Lower lobe of right lung (tissue), 2 donors: ENCODE results near the gene GPR21. TPM values are rescaled to one million over a fixed set of nuclear protein-coding genes. Genes with fewer than 3 reads are reported as not detected.

ENCODE experiments used
- ATAC-seq, 2 donors: fragments of 200-7000 bp; cut with Tn5 transposase; one replicate each; pipeline ENCODE4 v1.9.1; 2020 to 2022; ENCODE audit warnings: mild to moderate bottlenecking in 2 of 2, moderate library complexity in 2 of 2
- DNase-seq: peaks from one replicate; pipeline ENCODE4 v3.0.0-alpha.2; 2020
- H3K27ac ChIP-seq: fragments of 200-600 bp; one replicate; pipeline ENCODE4 v1.8.0; 2022
- H3K27me3 ChIP-seq: fragments of 200-600 bp; one replicate; pipeline ENCODE4 v1.8.0; 2022; ENCODE audit warnings: low read depth
- H3K36me3 ChIP-seq: fragments of 200-600 bp; one replicate; pipeline ENCODE4 v1.8.0; 2022; ENCODE audit warnings: mild to moderate bottlenecking
- H3K4me1 ChIP-seq: fragments of 200-600 bp; one replicate; pipeline ENCODE4 v1.8.0; 2022
- H3K4me3 ChIP-seq: fragments of 200-600 bp; one replicate; pipeline ENCODE4 v1.8.0; 2022; ENCODE audit warnings: mild to moderate bottlenecking
- H3K9me3 ChIP-seq: fragments of 200-600 bp; one replicate; pipeline ENCODE4 v1.8.0; 2022
- intact Hi-C: fragments of 100-400 bp; cut with DNase I; formaldehyde crosslinking; loops from one replicate; pipeline ENCODE4 v1.11.0; 2022
- total RNA-seq: library from RNA; stranded (reverse); fragmentation: NEBNext Ultra II Directional; extraction: Animal tissue kit (Norgen Biotek cat#: 25700); gene quantifications from one replicate; pipeline ENCODE4 v1.2.1, GENCODE V29; 2021
- TF ChIP-seq, protein P1 (sequence below): fragments of 200-600 bp; IDR thresholded peaks from one replicate; pipeline ENCODE4 v1.8.0; 2022; ENCODE audit warnings: antibody characterized with exemption, mild to moderate bottlenecking
- donor health status: DM: no; HTN: yes; CAD: no; lungs with severe emphysema.

The GPR21 gene
- total RNA-seq, 1 donor from 2014 or later: 2.2 TPM

DNA sequence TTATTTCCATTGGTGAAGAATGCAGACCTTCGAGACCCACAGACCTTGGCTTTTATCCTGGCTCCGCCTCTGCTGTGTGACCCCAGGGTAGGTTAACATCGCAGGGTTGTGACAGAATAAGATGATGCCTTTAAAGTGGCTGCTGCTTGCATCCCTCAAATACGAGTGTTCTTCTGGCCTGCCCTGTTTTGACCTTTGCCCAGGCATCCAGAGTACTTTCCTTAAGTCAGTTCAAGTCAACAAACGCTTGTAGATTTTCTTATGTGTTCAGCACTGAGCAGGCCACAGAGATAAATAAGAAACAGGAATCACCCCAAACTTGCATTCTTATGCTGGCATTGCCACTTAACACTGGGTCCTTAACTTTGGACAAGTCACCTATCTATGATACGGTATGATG, 50.2 kb downstream of the GPR21 start:
- ATAC-seq (no peak), DNase-seq (no peak)
- Histone ChIP-seq H3K4me1 (no peaks in the 10 kb centered on the region), H3K4me3 (no peak overlapping the region), H3K36me3 (peaks cover 82% of the 10 kb centered on the region), H3K27me3 (no peaks in the 10 kb centered on the region), H3K9me3 (no peaks in the 10 kb centered on the region), H3K27ac (no peak overlapping the region)
- TF ChIP-seq, protein P1, sequence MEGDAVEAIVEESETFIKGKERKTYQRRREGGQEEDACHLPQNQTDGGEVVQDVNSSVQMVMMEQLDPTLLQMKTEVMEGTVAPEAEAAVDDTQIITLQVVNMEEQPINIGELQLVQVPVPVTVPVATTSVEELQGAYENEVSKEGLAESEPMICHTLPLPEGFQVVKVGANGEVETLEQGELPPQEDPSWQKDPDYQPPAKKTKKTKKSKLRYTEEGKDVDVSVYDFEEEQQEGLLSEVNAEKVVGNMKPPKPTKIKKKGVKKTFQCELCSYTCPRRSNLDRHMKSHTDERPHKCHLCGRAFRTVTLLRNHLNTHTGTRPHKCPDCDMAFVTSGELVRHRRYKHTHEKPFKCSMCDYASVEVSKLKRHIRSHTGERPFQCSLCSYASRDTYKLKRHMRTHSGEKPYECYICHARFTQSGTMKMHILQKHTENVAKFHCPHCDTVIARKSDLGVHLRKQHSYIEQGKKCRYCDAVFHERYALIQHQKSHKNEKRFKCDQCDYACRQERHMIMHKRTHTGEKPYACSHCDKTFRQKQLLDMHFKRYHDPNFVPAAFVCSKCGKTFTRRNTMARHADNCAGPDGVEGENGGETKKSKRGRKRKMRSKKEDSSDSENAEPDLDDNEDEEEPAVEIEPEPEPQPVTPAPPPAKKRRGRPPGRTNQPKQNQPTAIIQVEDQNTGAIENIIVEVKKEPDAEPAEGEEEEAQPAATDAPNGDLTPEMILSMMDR: no peak
- intact Hi-C loops: no loop called here

DNA sequence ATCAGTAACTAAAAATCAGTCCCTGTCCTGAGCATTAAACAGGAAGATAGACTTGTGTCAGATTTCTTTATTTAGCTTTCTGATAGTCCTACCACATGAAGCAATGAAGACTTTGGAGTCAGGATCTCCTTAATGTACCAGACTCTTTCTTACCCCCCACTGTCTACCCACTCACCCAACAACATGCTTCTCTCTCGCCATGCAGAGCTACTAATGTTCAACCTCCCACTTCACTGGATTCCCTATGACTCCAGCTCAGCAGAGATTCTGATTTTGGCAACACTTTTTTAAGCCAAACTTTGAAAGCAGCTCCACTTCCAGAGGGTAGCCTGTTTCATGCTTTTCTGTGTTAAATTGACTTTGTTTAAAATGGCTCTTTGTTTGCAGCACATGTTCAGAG, 50.8 kb downstream of the GPR21 start:
- ATAC-seq: no peak
- no peaks in the 10 kb centered on the region for H3K4me1 ChIP-seq
- TF ChIP-seq, protein P1: no peak
- H3K27ac ChIP-seq: no peak overlapping the region
- no peaks in the 10 kb centered on the region for H3K27me3 ChIP-seq
- intact Hi-C loops: no loop called here
- no peak overlapping the region for H3K4me3 ChIP-seq
- H3K36me3 ChIP-seq: peaks cover 79% of the 10 kb centered on the region
- H3K9me3 ChIP-seq: no peaks in the 10 kb centered on the region
- no peak for DNase-seq

Other genes with a start within 250 kb of the GPR21 start
- not detected for gene OR5C1, start 244.7 kb upstream of the GPR21 start, total RNA-seq
- gene OR1K1, start 233.5 kb upstream of the GPR21 start, total RNA-seq: not detected
- 31.0 TPM for gene PDCL, start 205.1 kb upstream of the GPR21 start, total RNA-seq
- 44.2 TPM for gene RC3H2, start 128.3 kb upstream of the GPR21 start, total RNA-seq
- gene ZBTB6, start 120.3 kb upstream of the GPR21 start, total RNA-seq: 8.9 TPM
- 7.2 TPM for gene ZBTB26, start 102.2 kb upstream of the GPR21 start, total RNA-seq
- 62.0 TPM for gene RABGAP1, start 92.6 kb upstream of the GPR21 start, total RNA-seq
- gene STRBP, start 234.9 kb downstream of the GPR21 start, total RNA-seq: 23.7 TPM